HG02981 (cell line): ENCODE measurements around the gene MAP3K20.
"Not testable (repeated sequence)": the region's sequence is repeated elsewhere in the genome, so short reads cannot be mapped to it uniquely, and the experiment has no call there.

Source experiments
- ATAC-seq: cut with Tn5 transposase; IDR thresholded peaks from one replicate; pipeline ENCODE4 v1.9.1; 2021; ENCODE audit warnings: mild to moderate bottlenecking, moderate library complexity; ENCODE audit not compliant: unreplicated experiment

The MAP3K20 gene

DNA sequence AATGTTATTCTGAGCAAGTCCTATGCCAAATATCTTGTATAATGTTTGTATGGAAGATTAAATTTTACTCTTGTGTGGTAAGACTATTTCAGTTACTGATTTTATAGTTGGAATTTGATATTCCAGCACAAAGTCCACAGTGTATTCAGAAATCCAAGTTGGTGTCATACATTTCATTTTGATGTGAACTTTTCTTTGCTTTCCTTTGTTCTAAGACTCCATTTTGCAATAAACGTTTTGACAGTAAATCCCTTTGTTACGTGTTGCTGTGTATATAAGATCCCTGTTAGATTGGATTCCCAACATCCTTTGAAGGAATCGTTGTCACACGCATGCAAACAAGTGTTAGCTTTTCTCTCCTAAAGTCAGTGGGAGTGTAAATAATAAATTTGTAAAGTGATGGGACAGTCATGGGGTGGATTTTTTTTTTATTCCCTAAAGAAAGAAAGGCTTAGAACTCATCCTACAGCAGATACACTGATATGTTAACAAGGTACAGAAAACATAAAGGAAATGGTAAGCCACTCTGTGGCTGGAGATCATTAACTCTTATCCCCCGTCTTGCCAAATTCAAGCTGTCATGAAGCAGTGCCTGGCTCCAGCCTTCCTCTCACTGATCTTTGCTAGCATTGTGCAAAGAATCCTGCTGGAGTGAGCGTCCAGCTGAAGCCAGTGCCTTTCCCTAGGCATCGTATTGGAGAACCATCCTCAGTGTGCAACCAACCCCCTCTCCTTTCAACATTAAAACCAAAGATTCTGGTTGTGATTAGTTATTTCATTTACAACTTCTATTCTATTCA is 151.5 kb downstream of the MAP3K20 start:
- ATAC-seq = no peak

DNA sequence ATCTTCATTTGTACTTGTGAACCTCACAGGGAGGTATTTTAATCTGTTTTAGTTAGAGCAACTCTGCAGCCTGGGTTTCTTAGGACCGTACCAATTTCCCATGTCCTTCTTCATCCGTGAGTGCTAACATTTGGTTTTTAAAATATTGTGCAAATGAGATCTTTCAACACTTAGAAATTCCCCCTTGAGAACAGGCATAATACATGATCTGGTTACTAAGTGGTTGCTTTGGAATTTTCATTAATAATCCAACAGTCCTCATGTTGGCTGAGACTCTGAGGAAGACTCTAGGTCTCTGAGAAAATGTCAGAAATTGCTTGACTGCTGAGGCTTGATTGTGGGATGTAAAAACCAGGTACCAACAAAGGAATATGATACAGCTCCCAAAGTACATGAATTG is 153.4 kb downstream of the MAP3K20 start:
- no peak for ATAC-seq

DNA sequence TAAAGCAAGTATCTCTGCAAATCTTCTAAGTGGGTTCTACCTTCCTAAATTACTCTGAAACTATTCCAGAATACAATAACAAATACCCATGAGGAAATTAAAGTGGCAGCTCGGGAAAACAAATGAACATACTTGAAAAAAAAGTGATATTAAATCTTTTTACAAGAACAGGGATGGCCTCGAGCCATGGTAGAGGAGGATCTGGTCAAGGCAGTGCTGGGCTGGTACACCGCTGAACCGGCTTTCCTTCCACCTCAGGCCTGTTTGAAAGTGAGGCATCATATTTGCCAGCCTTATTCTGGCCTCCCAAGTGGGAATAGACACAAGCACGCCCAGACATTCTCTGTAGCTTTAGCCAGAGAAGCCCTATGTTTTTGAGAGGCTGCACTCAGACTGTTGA is 154.5 kb downstream of the MAP3K20 start:
- no peak for ATAC-seq

DNA sequence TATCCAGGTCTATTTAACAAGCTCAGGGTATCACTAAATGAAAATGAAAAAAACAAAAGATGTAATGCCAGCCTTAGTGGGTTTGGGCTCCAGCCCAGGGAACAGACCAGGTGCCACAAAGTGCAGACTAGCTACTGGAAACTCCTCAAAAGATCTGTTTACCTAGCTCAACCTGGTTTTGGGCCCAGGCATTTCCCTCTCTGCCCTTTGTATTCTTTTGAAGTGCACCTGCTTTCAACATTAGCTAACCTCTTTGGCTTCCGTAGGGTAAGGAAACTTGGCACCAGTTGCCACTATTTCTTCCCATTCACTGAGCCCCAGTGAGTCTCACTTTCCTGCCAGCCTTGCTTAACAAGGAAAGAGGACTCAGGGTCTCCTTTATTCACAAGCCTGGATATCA is 155.4 kb downstream of the MAP3K20 start:
- no peak for ATAC-seq

DNA sequence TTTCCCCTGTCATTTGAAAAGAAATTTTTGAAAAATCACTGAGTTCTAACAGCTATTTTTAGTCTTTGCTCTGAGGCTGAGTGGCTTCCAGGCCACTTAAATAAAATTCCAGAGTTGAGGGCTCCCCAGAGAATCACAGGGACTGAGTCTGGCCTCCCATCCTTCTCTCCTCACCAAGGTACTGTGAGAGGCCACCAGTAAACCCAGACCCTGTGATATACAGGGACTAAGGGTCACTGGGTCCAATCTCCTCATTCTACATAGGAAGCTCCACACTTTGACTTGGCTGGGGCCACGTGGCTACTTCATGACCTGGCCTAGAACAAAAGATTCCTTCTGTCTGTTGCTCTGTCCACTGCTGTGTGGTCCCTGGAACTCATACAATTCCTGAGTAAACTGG is 155.8 kb downstream of the MAP3K20 start:
- ATAC-seq = no peak

DNA sequence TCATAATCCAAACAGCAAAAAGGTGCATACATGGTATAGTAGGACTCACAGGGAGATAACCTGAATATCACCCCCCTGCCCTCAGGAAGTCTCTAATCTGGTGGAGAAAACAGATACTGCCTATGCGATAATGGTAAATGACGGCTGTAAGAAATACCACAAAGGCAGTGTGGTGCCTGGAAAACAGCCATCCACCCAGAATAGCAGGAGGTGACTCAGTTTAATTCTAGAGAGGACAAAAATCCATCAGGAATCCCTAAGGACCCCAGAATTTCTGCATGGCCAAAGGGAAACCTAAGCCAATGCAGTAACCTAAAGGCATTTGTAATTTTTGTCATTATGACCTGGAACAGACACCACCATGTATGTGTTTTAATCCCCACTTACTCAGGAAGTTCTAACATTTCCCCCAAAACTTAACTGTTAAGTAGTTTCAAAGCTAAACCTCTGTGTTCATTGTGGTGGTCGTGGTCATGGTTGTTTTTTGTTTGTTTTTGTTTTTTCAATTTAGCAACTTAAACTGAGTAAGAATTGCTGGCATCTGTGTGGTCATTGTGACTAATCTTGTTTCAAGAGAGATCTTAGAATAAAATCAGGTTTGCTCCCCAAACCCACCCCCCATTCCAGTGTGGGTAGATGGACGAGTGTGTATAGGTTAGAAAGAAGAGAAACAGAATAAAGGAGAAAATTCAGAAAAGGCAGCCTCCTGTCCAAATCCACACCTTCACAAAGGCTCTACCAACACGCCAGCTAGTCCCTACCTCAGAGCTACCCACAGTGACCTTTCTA is 157.5 kb downstream of the MAP3K20 start:
- ATAC-seq = no peak

DNA sequence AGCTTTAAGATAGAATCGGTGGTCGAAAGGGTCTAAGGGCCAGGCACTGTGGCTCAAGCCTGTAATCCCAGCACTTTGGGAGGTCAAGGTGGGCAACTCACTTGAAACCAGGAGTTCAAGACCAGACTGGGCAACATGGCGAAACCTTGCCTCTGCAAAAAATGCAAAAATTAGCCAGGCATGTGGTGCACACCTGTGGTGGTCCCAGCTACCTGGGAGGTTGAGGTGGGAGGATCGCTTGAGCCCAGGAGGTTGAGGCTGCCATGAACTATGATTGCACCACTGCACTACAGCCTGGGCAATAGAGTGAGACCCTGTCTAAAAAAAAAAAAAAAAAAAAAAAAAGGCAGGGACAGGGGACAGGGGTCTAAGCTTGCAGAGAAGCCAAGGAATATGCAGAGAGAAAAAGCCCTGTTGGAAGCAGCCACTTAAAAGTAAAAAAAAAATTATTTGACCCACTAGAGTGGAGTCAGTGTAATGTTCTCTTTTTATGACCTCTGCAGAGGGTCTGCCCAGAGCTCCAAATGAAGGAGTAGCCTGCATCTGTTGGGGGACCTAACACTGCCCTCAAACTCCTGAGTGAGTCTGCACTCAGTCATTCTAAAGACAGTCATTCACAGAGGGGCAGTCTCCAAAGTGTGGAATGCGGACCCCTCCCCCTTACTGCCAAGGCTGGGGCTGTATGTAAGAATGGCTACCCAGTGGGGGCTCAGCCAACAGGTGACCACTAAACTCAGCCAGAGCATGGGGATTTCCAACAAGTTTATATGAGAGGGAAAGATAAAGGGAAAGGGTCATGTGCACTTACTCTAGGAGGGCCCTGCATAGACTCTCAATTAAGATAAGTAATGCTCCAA is 160.5 kb downstream of the MAP3K20 start:
- no peak for ATAC-seq

DNA sequence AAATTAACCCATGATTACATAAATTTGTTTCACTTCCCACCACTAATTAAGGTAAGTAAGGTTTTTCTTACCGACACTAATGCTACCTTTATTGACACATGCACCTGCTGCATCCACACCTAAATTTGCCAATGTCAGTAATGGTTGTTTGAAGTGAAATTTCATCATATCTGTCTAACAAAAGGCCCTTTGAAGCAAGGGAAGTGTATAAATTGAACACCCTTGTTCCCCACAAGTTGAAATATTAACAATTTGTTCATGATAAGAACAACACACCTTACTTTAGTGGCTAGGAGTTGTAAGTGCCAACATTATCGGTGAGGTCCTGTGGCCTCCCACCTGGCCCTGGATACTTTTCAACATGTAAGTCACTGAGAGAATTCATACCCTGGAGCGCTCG is 162.7 kb downstream of the MAP3K20 start:
- no peak for ATAC-seq

DNA sequence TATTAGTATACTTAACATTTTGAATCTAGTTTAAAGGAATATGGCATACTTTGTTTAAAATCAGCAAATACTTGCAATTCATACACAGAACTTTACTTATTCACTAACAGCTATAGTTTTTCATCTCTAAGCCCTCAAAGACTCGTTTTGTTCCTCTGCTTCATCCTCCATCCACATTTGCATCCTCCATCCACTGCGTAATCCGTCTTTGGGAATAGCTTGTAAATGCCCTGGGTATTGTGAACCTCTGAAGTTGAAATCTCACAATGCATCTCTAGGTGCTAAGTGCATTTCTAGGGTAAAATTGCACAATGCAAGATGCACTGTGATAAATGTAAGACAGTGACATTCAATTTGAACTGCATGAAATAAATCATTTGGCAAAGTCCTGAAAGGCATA is 163.2 kb downstream of the MAP3K20 start:
- ATAC-seq = no peak

DNA sequence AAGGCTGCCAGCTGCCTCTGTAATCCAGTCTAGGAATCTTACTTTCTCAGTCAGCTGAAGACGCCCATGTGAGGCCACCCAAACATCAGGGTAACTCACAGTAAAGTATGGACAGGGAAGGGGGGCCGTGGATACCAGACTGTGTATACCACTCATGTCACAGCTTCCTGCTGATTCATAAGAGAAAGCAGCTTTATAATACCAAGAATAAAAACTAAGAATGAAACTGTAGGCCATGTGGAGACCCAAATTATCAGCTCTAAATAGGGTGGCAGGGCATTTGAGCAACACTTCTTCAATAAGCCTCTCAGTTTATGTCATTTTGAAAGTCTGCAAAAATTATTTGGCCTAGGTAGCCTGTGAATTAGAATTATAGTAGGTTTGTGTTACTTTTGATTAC is 164.0 kb downstream of the MAP3K20 start:
- peak; percentile 99 for ATAC-seq

DNA sequence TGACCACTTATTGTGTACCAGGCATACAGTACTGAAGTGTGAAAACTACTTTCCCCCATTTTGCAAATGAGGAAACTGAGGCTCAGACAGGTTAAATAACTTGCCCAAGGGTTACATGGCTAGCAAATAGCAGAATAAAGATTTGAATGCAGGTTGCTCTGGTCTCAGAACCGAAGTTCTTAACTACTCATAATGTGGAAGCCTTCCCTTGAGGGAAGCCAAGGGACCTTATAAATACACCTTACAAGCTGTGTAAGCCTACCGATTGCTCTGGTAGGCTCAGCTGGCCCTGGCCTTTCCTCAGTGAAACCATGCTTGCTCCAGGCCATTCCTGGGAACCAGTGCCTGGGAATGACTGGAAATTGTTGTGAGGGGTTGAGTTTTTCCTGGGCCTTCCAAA is 164.4 kb downstream of the MAP3K20 start:
- peak; percentile 21 for ATAC-seq

DNA sequence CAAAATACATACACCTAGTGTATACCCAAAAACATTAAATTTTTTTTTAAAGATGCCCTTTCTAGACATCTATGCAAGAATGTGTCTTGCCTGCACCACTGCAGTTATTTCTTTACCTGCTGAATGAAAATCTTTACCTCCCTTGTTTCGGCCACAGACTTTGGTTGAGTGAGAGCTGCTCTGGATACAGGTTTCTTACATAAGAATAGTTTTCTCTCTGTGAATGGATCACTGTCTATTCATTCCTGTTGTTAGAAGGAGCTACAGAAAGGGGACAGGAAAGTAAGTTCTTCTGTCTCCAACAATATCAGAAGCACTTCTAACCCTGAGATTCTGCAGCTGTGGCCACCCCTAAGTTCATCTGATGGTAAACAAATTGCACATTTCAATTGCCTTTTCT is 166.0 kb downstream of the MAP3K20 start:
- no peak for ATAC-seq

DNA sequence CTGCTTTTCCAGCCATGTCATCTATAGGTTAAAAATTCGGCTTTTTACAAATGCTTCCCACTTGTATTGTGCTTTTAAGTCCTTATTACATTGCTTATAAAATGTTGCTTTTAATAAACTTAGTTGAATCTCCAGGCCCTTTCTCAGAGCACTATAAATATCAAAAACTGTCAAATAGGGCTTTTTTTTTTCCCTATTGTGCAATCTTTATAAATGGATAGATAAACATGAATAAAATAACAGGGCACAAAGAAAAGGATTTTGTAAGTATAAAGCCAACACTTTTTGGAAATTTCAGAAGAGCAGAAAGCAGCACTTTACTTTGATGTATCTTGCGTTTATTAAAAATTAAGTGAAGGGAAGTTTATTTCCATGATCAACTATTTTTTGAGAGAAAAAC is 171.5 kb downstream of the MAP3K20 start:
- ATAC-seq = no peak

DNA sequence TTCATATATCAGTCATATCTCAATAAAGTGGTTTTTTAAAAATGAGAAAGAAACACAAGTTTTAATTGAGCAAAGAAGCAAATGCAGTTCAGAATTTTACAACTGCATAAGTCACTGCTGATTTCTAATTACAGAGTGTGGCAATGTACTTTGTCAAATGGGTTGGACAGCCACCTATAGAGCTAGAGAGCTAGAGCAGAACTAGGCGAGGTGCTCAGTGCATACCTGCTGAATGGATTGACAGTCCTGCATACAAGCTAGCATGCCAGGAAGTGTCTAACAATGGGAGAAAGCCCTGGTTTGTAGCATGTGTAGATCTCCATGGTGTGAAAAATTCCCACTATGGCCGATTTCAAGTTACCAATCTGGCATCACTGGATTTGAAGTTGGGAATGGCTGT is 172.7 kb downstream of the MAP3K20 start:
- ATAC-seq = no peak

DNA sequence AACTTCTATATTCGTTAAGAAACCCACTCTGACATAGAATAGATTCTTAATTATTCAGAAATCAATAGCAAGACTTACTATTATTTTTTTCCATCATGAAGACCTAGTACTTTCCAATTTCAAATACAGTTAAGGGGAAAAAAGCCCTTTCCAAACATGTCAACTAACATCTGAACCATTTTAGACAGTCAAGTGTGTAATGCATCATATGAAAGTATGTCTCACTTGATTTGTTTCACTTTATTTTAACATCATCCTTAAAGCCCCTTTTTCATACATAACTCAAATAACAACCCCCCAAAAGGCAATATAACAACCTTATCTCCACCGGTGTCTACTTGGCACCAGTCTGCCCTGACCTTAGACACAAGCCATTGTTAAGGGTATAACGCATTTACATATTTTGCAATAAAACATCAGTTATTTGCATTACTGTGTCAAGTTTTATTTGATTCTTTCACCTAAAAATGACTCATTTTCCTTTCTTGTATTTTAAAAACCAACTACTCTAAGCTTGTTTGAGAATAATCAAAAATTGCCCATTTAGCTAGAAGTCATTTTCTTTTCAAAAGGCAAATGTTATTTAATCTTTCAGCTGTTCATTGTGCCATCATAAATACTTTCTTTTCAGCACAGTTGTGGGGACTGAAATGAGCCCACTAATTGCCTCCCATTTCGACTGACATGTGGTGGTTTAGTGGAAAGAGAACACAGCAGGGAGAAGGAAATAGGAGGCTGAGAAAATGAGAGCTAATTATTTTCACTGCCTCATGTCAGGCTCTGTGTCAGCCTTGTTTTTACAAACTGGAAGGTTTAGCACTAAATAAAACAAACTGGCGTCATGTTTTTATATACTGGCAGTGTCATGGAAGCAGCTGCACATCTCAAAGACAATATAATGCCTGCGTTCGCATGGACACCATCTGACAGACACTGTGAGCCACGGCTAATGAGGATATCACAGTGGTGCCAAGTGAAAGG is 174.3 kb downstream of the MAP3K20 start:
- no peak for ATAC-seq

DNA sequence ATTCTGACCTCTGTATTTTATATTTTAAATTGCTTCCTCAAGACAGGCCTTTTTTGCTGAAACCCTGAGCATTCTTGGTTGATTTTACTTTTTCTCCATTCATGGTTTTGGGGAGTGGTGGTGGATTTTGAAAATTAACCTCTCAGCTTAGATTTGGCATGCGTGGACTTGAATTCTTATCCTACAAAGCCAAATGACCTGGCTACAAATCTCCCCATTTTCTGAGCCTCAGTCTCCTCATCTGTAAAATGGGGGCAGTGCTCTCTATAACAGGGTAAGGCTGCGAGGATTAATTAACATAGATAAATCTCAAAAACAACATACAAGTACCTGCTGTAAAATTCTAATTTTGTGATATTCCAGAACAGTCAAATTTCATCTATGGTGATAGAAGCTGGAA is 175.6 kb downstream of the MAP3K20 start:
- ATAC-seq = no peak

DNA sequence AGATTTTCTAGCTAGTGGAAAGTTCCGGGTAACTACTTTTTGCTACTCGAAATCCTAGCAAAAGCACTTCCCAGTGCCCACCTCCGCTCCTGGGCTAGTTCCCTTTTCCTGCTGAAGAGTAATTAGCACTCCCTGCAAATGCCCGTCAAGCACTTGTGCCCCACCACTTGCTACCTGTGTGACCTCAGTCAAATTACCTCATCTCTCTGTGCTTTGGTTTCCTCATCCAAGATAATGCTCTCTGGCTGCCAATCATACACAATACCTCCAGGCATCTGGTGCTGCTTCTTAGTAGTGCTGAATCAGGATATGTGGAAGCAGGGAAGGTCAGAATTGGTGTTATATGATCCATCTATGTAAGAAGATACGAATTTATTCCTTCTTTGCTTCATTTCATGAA is 176.9 kb downstream of the MAP3K20 start:
- no peak for ATAC-seq

DNA sequence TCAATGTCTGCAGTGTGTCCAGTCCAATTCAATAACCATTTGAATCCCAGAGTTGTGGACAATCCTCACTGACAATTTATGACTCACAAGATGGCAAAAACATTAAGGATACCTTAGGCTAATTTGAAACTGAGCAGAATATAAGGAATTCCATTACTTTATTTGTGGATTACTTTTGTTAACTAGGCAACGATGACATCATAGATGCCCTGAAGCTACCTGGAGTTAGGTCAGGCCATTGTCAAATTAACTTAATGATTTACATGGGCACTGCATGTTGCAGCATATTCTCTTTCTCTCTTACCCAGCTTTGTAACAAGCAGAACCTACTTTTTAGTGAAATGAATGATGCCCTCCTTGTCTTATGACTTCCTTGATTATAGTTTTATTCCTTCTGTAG is 179.0 kb downstream of the MAP3K20 start:
- ATAC-seq = no peak

DNA sequence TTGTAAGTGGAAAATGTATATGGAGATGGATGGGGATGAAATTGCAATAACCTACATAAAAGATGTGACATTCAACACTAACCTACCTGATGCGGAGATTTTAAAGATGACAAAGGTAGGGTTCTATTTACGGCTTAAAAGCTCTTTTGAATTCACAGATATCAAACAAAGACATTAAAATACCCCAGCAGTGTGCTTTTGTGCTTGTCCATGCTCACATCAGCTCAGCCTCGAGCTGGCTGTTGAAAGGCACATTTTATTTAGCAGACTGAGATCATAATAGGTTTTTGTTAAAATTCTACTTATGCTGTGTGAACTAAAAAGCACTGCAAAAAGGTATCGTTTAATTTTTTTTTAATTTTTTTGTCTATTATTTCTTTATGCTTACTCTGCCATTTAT is 183.1 kb downstream of the MAP3K20 start:
- ATAC-seq = no peak

DNA sequence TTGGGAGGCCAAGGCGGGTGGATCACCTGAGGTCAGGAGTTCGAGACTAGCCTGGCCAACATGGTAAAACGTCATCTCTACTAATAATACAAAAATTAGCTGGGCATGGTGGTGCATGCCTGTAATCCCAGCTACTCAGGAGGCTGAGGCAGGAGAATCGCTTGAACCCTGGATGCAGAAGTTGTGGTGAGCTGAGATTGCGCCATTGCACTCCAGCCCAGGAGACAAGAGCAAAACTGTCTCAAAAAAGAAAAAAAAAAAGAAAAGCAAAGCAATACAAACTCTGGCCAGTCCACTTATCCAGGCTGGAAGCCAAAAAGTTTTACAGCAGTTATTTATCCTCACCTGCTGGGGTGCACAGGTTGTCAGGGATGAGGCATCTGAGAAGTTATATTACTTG is 186.7 kb downstream of the MAP3K20 start:
- ATAC-seq = not testable (repeated sequence)
